HG03571 (cell line): ENCODE data around the gene APOE.
"Not testable (repeated sequence)": the region's sequence is repeated elsewhere in the genome, so short reads cannot be mapped to it uniquely, and the experiment has no call there.

ENCODE experiments used
- ATAC-seq: cut with Tn5 transposase; IDR thresholded peaks from one replicate; pipeline ENCODE4 v1.9.1; 2021; ENCODE audit not compliant: unreplicated experiment

The APOE gene

DNA sequence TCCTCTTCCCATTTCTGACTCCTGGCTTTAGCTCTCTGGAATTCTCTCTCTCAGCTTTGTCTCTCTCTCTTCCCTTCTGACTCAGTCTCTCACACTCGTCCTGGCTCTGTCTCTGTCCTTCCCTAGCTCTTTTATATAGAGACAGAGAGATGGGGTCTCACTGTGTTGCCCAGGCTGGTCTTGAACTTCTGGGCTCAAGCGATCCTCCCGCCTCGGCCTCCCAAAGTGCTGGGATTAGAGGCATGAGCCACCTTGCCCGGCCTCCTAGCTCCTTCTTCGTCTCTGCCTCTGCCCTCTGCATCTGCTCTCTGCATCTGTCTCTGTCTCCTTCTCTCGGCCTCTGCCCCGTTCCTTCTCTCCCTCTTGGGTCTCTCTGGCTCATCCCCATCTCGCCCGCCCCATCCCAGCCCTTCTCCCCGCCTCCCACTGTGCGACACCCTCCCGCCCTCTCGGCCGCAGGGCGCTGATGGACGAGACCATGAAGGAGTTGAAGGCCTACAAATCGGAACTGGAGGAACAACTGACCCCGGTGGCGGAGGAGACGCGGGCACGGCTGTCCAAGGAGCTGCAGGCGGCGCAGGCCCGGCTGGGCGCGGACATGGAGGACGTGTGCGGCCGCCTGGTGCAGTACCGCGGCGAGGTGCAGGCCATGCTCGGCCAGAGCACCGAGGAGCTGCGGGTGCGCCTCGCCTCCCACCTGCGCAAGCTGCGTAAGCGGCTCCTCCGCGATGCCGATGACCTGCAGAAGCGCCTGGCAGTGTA is 2.7 kb downstream of the APOE start:
- ATAC-seq: no peak

- no peak for ATAC-seq
These were observed 3.3 kb downstream of the APOE start for GRCh38 chr19:44908836-44909261.

GRCh38 chr19:44909775-44910174 is 4.2 kb downstream of the APOE start:
- ATAC-seq: no peak

DNA sequence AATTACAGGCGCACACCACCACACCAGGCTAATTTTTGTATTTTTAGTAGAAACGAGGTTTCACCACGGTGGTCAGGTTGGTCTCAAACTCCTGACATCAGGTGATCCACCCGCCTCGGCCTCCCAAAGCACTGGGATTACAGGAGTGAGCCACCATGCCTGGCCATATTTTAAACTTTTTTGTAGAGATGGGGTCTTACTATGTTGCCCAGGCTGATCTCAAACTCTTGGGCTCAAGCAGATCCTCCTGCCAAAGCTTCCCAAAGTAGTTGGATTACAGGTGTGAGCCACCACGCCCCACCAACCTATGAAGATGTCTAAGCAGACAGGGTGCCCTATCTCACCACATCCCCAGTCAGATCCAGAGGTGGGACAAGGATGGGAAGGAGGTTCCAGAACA is 6.3 kb downstream of the APOE start:
- not testable (repeated sequence) for ATAC-seq

DNA sequence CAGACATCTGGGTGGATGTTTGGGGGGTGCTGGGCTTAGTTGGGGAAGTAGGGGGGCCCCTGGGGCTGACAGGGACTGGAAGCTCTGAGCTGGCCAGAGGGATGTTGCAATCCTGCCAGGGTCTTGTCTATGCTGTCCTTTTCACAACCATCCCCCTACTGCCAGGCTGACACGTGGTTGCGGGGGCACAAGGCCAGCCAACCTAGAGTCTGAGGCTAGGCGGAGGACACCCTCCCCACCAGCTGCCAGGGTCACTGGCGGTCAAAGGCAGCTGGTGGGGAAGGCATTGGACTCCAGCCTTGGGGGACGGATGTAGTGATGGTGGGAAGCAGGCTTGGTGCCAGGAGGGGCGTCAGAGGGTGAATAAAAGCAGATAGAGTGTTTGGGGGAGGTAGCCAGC is 7.3 kb downstream of the APOE start:
- ATAC-seq: no peak

GRCh38 chr19:44913512-44914432 is 8.2 kb downstream of the APOE start:
- ATAC-seq: not testable (repeated sequence)

DNA sequence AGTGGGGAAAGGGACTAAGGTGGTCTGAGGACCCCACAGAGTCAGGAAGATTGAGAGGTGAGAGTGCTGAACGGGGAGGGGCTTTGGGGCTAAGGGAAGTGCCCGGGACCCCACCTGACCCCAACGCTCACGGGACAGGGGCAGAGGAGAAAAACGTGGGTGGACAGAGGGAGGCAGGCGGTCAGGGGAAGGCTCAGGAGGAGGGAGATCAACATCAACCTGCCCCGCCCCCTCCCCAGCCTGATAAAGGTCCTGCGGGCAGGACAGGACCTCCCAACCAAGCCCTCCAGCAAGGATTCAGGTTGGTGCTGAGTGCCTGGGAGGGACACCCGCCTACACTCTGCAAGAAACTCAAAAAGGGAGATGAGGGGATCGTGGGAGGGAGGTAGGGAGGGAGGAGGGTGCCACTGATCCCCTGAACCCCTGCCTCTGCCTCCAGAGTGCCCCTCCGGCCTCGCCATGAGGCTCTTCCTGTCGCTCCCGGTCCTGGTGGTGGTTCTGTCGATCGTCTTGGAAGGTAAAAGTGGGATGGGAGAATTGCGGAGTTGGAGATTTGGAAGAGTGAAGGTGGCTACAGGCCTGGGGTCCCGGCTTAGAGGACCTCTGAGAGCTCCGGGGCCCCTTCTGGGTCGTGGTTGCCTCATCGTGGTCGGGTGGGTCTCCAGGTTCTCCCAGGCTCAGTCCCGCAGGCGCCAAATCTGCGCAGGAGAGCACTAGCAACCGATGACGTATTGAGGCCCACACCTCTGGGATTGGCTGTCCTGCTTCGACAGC is 9.0 kb downstream of the APOE start, which contains the start of gene APOC1:
Gene APOC1, plus strand, starts transcription at position 176 of the 774 bp plus-strand sequence. Its CDS starts 284 bp downstream, at position 460.
- peak; percentile 87 for ATAC-seq

- no peak for ATAC-seq
These were observed 18.7 kb downstream of the APOE start for GRCh38 chr19:44924243-44924725.

DNA sequence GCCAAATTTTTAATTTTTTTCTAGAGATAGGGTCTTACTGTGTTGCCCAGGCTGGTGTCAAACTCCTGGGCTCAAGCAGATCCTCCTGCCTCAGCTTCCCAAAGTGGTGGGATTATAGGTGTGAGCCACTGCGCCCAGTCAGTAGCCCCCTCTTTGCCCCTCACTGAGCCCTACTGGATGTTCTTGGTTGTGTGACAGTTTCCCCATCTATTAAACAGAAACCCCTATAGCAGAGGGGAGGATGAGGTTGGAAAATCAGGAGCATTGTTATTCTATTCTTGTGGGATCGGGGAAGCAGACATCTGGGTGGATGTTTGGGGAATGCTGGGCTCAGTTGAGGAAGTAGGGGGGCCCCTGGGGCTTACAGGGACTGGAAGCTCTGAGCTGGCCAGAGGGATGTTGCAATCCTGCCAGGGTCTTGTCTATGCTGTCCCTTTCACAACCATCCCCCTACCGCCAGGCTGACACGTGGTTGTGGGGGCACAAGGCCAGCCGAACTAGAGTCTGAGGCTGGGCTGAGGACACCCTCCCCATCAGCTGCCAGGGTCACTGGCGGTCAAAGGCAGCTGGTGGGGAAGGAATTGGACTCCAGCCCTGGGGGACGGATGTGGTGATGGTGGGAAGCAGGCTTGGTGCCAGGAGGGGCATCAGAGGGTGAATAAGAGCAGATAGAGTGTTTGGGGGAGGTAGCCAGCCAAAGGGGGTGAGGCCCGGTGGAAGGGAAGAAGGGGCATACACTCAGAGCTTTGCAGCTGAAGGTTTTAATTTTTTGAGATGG is 19.7 kb downstream of the APOE start:
- ATAC-seq: no peak

DNA sequence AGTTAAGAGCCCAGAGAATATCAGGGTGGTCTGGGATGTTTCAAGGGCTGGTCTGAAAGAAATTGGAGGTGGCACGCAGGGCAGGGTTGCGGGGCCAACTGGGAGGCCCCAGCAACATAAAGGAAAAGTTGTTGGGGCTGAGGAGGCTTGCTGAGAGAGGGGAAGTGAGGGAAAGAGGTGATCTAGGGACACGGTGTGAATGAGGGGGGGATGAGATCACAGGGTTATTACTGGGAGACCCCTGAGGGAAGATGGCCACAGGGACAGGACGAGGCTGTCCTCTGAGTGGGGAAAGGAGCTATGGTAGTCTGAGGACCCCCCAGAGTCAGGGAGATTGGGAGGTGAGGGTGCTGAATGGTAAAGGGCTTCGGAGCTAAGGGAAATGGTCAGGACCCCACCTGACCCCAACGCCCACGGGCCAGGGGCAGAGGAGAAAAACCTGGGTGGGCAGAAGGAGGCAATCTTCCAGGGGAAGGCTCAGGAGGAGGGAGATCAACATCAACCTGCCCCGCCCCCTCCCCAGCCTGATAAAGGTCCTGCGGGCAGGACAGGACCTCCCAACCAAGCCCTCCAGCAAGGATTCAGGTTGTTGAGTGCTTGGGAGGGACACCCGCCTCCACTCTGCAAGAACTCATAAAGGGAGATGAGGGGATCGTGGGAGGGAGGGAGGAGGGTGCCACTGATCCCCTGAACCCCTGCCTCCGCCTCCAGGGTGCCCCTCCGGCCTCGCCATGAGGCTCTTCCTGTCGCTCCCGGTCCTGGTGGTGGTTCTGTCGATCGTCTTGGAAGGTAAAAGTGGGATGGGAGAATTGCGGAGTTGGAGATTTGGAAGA is 20.9 kb downstream of the APOE start:
- not testable (repeated sequence) for ATAC-seq

GRCh38 chr19:44927746-44928145 is 22.1 kb downstream of the APOE start:
- no peak for ATAC-seq

DNA sequence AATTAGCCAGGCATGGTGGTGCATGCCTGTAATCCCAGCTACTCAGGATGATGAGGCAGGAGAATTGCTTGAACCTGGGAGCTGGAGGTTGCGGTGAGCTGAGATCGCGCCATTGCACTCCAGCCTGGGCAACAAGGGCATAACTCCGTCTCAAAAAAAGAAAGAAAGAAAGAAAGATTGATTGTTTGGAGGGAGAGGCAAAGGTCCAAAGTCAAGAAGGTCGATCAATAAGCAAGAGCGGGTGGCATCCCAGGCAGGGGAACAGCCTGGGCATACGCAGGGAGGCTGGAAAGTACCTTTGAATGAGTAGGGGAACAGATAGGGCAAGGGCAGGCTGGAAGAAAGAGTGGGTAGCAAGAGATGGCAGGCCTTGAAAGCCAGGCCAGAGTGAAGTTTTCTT is 24.5 kb downstream of the APOE start:
- no peak for ATAC-seq

GRCh38 chr19:44931541-44931940 is 25.9 kb downstream of the APOE start:
- no peak for ATAC-seq

GRCh38 chr19:44939668-44940067 is 34.1 kb downstream of the APOE start:
- no peak for ATAC-seq

- ATAC-seq: no peak
These were observed 36.5 kb downstream of the APOE start, which contains the start of gene APOC4 for GRCh38 chr19:44942067-44942571. Gene APOC4, plus strand, starts transcription at chr19:44942237. Its CDS starts 41 bp downstream, at chr19:44942278.

DNA sequence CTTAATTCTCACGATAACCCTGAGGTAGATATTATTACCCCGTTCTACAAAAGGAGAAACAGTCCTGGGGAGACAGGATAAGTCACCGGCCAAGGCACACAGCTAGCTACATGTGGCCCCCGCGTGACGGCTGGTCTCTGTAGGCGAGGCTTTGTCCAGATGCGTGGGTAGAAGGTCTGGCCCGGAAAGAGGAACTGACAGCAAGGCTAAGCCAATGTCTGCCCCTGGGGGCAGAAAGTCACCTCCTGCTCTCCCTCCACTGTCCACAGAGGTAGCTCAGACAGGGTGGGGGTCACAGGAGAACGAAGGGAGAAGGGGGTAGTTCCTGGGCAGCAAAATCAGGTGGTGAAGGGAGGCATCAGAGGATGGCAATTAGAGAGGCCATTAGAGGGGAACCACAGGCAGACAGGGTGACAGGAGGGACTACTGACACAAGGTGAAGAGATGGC is 38.2 kb downstream of the APOE start:
- no peak for ATAC-seq

GRCh38 chr19:44947041-44947581 is 41.5 kb downstream of the APOE start:
- ATAC-seq: no peak

- ATAC-seq: no peak
These were observed 42.6 kb downstream of the APOE start for GRCh38 chr19:44948237-44948636.
